HG03469 (cell line): ENCODE data around the gene OTUD3.
"Not testable (repeated sequence)": the region's sequence is repeated elsewhere in the genome, so short reads cannot be mapped to it uniquely, and the experiment has no call there.

ENCODE experiments used
- ATAC-seq: cut with Tn5 transposase; IDR thresholded peaks from one replicate; pipeline ENCODE4 v1.9.1; 2021; ENCODE audit warnings: mild to moderate bottlenecking, moderate library complexity, moderate number of reproducible peaks; ENCODE audit not compliant: unreplicated experiment

The OTUD3 gene

GRCh38 chr1:19868575-19868974 is 13.6 kb upstream of the OTUD3 start:
- ATAC-seq: not testable (repeated sequence)

- not testable (repeated sequence) for ATAC-seq
Observed at GRCh38 chr1:19869453-19869852, 12.7 kb upstream of the OTUD3 start.

- no peak for ATAC-seq
Observed at GRCh38 chr1:19869929-19870328, 12.3 kb upstream of the OTUD3 start.

- no peak for ATAC-seq
Observed at GRCh38 chr1:19872190-19872589, 10.0 kb upstream of the OTUD3 start.

GRCh38 chr1:19877181-19877750 is 4.9 kb upstream of the OTUD3 start:
- ATAC-seq: no peak

GRCh38 chr1:19877821-19878636 is 4.2 kb upstream of the OTUD3 start:
- ATAC-seq: no peak

GRCh38 chr1:19878637-19878985 is 3.6 kb upstream of the OTUD3 start:
- ATAC-seq: no peak

GRCh38 chr1:19879227-19879626 is 3.0 kb upstream of the OTUD3 start:
- no peak for ATAC-seq

GRCh38 chr1:19879661-19880060 is 2.5 kb upstream of the OTUD3 start:
- ATAC-seq: no peak

GRCh38 chr1:19880841-19881240 is 1.4 kb upstream of the OTUD3 start:
- not testable (repeated sequence) for ATAC-seq

- no peak for ATAC-seq
Observed at GRCh38 chr1:19884312-19884711, 2.1 kb downstream of the OTUD3 start.

GRCh38 chr1:19885821-19886220 is 3.6 kb downstream of the OTUD3 start:
- ATAC-seq: no peak

- no peak for ATAC-seq
Observed at GRCh38 chr1:19888112-19888511, 5.9 kb downstream of the OTUD3 start.

GRCh38 chr1:19889656-19890055 is 7.5 kb downstream of the OTUD3 start:
- no peak for ATAC-seq

- no peak for ATAC-seq
Observed at GRCh38 chr1:19892129-19892528, 9.9 kb downstream of the OTUD3 start.

GRCh38 chr1:19892628-19893168 is 10.5 kb downstream of the OTUD3 start:
- no peak for ATAC-seq

- ATAC-seq: no peak
Observed at GRCh38 chr1:19893687-19894086, 11.5 kb downstream of the OTUD3 start.

GRCh38 chr1:19894218-19894617 is 12.0 kb downstream of the OTUD3 start:
- no peak for ATAC-seq

GRCh38 chr1:19901653-19902052 is 19.5 kb downstream of the OTUD3 start:
- ATAC-seq: no peak

GRCh38 chr1:19903621-19904020 is 21.4 kb downstream of the OTUD3 start:
- no peak for ATAC-seq

GRCh38 chr1:19907456-19907855 is 25.3 kb downstream of the OTUD3 start:
- ATAC-seq: no peak

GRCh38 chr1:19909392-19909791 is 27.2 kb downstream of the OTUD3 start:
- ATAC-seq: no peak
